PC-3 (cell line): ENCODE results near the gene PASK. TPM values are rescaled to one million over a fixed set of nuclear protein-coding genes. Genes with fewer than 3 reads are reported as not detected.

Experiments
- ATAC-seq: fragments of 200-7000 bp; cut with Tn5 transposase; 2 replicates; pipeline ENCODE4 v1.9.1; 2020; ENCODE audit warnings: mild to moderate bottlenecking, moderate library complexity
- BruUV-seq: library from RNA; stranded (reverse); fragments of 400-500 nt; replicated peaks from 2 replicates; lab custom pipeline; 2021; lab: Mats Ljungman, UMichigan
- CTCF ChIA-PET: fragments of 300-600 bp; sonication (Branson Sonifier 250); formaldehyde crosslinking; loops from one replicate; lab custom pipeline; 2022; ENCODE audit warnings: antibody characterized with exemption; lab: Charles Lee
- POLR2A ChIA-PET: fragments of 300-600 bp; sonication (Branson Sonifier 250); formaldehyde crosslinking; loops from one replicate; lab custom pipeline; 2022; ENCODE audit warnings: antibody characterized with exemption; ENCODE audit not compliant: unreplicated experiment; lab: Charles Lee
- DNase-seq: peaks from one replicate; pipeline ENCODE4 v3.0.0-alpha.2; 2015
- H2AFZ ChIP-seq: fragments of 300-600 bp; sonication (generic); 2 replicates; pipeline ENCODE4 v1.6.0; 2016; ENCODE audit warnings: antibody characterized with exemption, low read length
- H3F3A ChIP-seq: fragments of 300-600 bp; sonication (generic); one replicate; pipeline ENCODE4 v1.6.0; 2017; ENCODE audit warnings: antibody characterized with exemption, low read length, control low read depth, mild to moderate bottlenecking; ENCODE audit not compliant: unreplicated experiment
- H3K27ac ChIP-seq: fragments of 300-600 bp; sonication (generic); 2 replicates; pipeline ENCODE4 v1.5.1; 2016; ENCODE audit warnings: mild to moderate bottlenecking, low read length
- H3K27me3 ChIP-seq: fragments of 300-600 bp; sonication (generic); 2 replicates; pipeline ENCODE4 v1.6.1; 2016; ENCODE audit warnings: low read length, mixed read lengths
- H3K36me3 ChIP-seq: fragments of 300-600 bp; sonication (generic); 2 replicates; pipeline ENCODE4 v1.6.1; 2016; ENCODE audit warnings: low read depth, mixed run types, low read length, mixed read lengths
- H3K4me1 ChIP-seq: fragments of 300-600 bp; sonication (generic); 2 replicates; pipeline ENCODE4 v1.5.1; 2016; ENCODE audit warnings: low read length; ENCODE audit not compliant: insufficient read depth
- H3K4me2 ChIP-seq: fragments of 300-600 bp; sonication (generic); 2 replicates; pipeline ENCODE4 v1.6.0; 2016; ENCODE audit warnings: low read length
- H3K4me3 ChIP-seq: fragments of 300-600 bp; sonication (generic); 2 replicates; pipeline ENCODE4 v1.5.1; 2016; ENCODE audit warnings: mild to moderate bottlenecking, low read length, mixed read lengths
- H3K79me2 ChIP-seq: fragments of 300-600 bp; sonication (generic); 2 replicates; pipeline ENCODE4 v1.6.1; 2017; ENCODE audit warnings: low read length, mixed read lengths
- H3K9ac ChIP-seq: fragments of 300-600 bp; sonication (generic); 2 replicates; pipeline ENCODE4 v1.6.0; 2016; ENCODE audit warnings: mild to moderate bottlenecking, low read length
- H3K9me2 ChIP-seq: fragments of 300-600 bp; sonication (generic); replicated peaks from 2 replicates; pipeline ENCODE4 v1.6.1; 2016; ENCODE audit warnings: mixed run types, low read length, mixed read lengths
- H3K9me3 ChIP-seq: fragments of 300-600 bp; sonication (generic); 2 replicates; pipeline ENCODE4 v1.6.1; 2016; ENCODE audit warnings: low read length, mixed read lengths
- H4K20me1 ChIP-seq: fragments of 300-600 bp; sonication (generic); 2 replicates; pipeline ENCODE4 v1.6.1; 2016; ENCODE audit warnings: low read length, mixed read lengths
- EZH2 ChIP-seq: fragments of 300-600 bp; sonication (generic); IDR thresholded peaks from one replicate; pipeline ENCODE4 v1.6.1; 2017; ENCODE audit warnings: antibody characterized with exemption, mild to moderate bottlenecking, low read length; ENCODE audit not compliant: unreplicated experiment
- EZH2phosphoT487 ChIP-seq: fragments of 300-600 bp; sonication (generic); IDR thresholded peaks from 2 replicates; pipeline ENCODE4 v1.6.1; 2018; ENCODE audit warnings: mild to moderate bottlenecking, antibody characterized with exemption, low read length, borderline replicate concordance
- intact Hi-C: fragments of 100-400 bp; cut with micrococcal nuclease; formaldehyde crosslinking; loops from 2 replicates; pipeline ENCODE4 v1.9.0; 2023
- total RNA-seq: library from RNA; depleted of rRNA; stranded (reverse); fragments of >200 nt; gene quantifications from 2 replicates; pipeline ENCODE4 v1.2.3, GENCODE V29; 2014
- TF ChIP-seq, protein P1 (sequence below): fragments of 300-600 bp; sonication (generic); conservative IDR thresholded peaks from 2 replicates; pipeline ENCODE4 v1.5.1; 2017; ENCODE audit warnings: antibody characterized with exemption, low read depth, mild to moderate bottlenecking, low read length

The PASK gene
- total RNA-seq, 1 experiment from 2014 or later = 4.1 TPM

DNA sequence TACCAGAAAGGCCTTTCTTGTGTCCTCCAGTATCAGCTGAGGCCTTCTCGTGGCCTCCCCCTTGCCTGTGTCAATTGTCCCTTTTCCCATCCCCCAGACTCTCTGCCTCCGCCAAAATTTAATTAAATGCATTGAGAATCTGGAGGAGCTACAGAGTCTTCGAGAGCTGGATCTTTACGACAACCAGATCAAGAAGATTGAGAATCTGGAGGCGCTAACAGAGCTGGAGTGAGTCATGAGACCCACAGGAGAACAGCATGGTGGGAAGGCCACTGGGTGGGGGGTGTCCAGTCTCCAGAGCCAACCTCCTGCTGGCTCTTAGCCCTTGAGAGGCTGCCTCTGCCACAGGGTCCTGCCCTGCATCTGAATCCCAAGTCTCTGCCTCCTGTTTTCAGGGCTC lies 9.8 kb upstream of the PASK start:
- H2AFZ ChIP-seq = no peak overlapping the region
- BruUV-seq = no TSS peak
- H3K9me2 ChIP-seq = no peaks in the 10 kb centered on the region
- H3K9me3 ChIP-seq = no peaks in the 10 kb centered on the region
- intact Hi-C loops = no loop called here
- no peaks in the 10 kb centered on the region for H3K4me1 ChIP-seq
- ATAC-seq (no peak), DNase-seq (no peak)
- no peaks in the 10 kb centered on the region for H3F3A ChIP-seq
- H3K4me2 ChIP-seq = no peak overlapping the region
- POLR2A ChIA-PET = no interaction called here
- TF ChIP-seq, protein P1, sequence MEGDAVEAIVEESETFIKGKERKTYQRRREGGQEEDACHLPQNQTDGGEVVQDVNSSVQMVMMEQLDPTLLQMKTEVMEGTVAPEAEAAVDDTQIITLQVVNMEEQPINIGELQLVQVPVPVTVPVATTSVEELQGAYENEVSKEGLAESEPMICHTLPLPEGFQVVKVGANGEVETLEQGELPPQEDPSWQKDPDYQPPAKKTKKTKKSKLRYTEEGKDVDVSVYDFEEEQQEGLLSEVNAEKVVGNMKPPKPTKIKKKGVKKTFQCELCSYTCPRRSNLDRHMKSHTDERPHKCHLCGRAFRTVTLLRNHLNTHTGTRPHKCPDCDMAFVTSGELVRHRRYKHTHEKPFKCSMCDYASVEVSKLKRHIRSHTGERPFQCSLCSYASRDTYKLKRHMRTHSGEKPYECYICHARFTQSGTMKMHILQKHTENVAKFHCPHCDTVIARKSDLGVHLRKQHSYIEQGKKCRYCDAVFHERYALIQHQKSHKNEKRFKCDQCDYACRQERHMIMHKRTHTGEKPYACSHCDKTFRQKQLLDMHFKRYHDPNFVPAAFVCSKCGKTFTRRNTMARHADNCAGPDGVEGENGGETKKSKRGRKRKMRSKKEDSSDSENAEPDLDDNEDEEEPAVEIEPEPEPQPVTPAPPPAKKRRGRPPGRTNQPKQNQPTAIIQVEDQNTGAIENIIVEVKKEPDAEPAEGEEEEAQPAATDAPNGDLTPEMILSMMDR = no peak
- TF ChIP-seq EZH2phosphoT487 (no peak), EZH2 (no peak)
- H3K79me2 ChIP-seq = no peaks in the 10 kb centered on the region
- CTCF ChIA-PET = no interaction called here
- H3K4me3 ChIP-seq = no peak overlapping the region
- H4K20me1 ChIP-seq = no peaks in the 10 kb centered on the region
- H3K9ac ChIP-seq = no peak overlapping the region
- no peaks in the 10 kb centered on the region for H3K27me3 ChIP-seq
- no peaks in the 10 kb centered on the region for H3K36me3 ChIP-seq
- no peak overlapping the region for H3K27ac ChIP-seq

DNA sequence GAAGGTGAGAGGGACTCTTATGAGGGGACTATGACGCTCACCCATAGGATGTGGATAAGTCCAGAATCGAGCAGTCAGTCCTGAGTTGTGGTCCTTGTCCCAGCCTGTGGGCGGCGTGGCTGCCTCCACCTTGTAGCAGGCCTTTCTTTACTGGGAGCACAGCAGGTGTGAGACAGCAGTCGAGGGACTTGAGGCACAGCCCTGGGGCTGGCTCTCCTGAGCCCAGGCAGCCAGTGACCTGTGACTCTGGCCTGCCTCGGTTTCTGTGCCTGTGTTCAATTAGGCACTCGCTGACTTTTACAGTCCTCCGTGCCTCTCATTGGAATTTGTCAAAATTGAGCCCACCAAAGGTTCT lies 9.3 kb upstream of the PASK start:
- H3K4me2 ChIP-seq = no peak overlapping the region

DNA sequence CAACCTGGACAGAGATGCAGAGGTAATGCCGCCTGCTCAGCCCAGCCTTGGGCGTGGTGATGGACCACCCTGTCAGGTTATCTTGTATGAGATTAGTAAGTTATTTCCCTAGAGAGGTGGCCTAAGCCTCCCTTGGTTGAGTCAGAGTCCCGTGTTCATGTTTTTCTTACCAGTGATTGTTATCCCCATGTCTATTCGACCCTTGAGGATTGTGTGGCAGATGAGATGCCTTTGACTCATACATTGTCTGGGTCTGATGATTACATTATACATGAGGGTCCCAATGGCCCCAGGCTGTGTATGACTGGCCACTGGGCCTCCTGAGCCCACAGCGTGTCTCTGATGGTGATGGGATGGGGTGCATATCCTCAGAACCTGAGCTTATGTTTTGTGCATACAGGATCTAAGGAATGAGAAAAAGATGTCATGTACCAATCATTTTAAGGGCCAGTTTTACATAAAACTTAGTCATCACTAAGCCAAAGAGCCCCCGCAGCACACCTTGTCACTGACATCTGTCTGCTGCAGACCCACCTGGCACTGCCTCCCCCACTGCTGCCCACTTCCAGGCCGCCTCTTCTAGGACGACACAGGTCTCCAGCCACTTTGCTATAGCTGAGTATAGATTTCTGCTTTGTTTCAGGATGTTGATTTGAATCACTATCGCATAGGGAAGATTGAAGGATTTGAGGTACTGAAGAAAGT lies 8.7 kb upstream of the PASK start:
- Histone ChIP-seq H4K20me1 (no peaks in the 10 kb centered on the region), H3K9ac (no peak overlapping the region), H3K36me3 (no peaks in the 10 kb centered on the region), H3K27ac (no peak overlapping the region), H3K9me2 (no peaks in the 10 kb centered on the region), H3K9me3 (no peaks in the 10 kb centered on the region), H3K4me2 (no peak overlapping the region), H3K27me3 (no peaks in the 10 kb centered on the region), H3K4me1 (no peaks in the 10 kb centered on the region), H3F3A (no peaks in the 10 kb centered on the region), H3K4me3 (no peak overlapping the region), H2AFZ (no peak overlapping the region), H3K79me2 (no peaks in the 10 kb centered on the region)
- TF ChIP-seq, protein P1 = no peak
- no peak for TF ChIP-seq EZH2phosphoT487
- no peak for TF ChIP-seq EZH2
- ChIA-PET POLR2A (no interaction called here), CTCF (no interaction called here)
- DNase-seq = no peak
- BruUV-seq = no TSS peak
- intact Hi-C loops = no loop called here
- no peak for ATAC-seq

More for the DNA sequence above, 9.3 kb upstream of the PASK start:
- no peaks in the 10 kb centered on the region for H4K20me1 ChIP-seq
- H3K36me3 ChIP-seq = no peaks in the 10 kb centered on the region
- ChIA-PET POLR2A (no interaction called here), CTCF (no interaction called here)
- DNase-seq (no peak), ATAC-seq (no peak)
- TF ChIP-seq, protein P1 = no peak
- TF ChIP-seq EZH2phosphoT487 (no peak), EZH2 (no peak)
- intact Hi-C loops = no loop called here
- no peak overlapping the region for H3K27ac ChIP-seq
- no peak overlapping the region for H3K4me3 ChIP-seq
- H3F3A ChIP-seq = no peaks in the 10 kb centered on the region
- H3K79me2 ChIP-seq = no peaks in the 10 kb centered on the region
- H2AFZ ChIP-seq = no peak overlapping the region
- H3K9me2 ChIP-seq = no peaks in the 10 kb centered on the region
- H3K4me1 ChIP-seq = no peaks in the 10 kb centered on the region
- no TSS peak for BruUV-seq
- H3K9ac ChIP-seq = no peak overlapping the region
- H3K27me3 ChIP-seq = no peaks in the 10 kb centered on the region
- H3K9me3 ChIP-seq = no peaks in the 10 kb centered on the region
